Keratinocyte (primary cell): ENCODE measurements around the gene RTN4IP1.

ENCODE experiments used
- CTCF ChIP-seq, 3 experiments: IDR thresholded peaks in 1 of 3; conservative IDR thresholded peaks in 1 of 3; optimal IDR thresholded peaks in 1 of 3; 2 replicates in 2 of 3; 3 replicates in 1 of 3; pipeline versions ENCODE3 to v1.5.1; 2011; ENCODE audit warnings: low read length in 3 of 3, mild to moderate bottlenecking in 3 of 3, moderate library complexity in 2 of 3, control low read depth in 1 of 3, inconsistent platforms in 1 of 3; ENCODE audit not compliant: insufficient read depth in 2 of 3; ENCODE audit errors: extremely low read depth in 1 of 3
- EZH2 ChIP-seq: IDR thresholded peaks from one replicate; pipeline ENCODE4 v1.6.1; 2012; ENCODE audit warnings: inconsistent platforms, mild to moderate bottlenecking, low read length, moderate library complexity

GRCh38 chr6:106537662-106538061 lies 91.6 kb downstream of the RTN4IP1 start:
- no peak for TF ChIP-seq CTCF (optimal IDR thresholded peaks at IDR 0.05 in 1 of 3, IDR thresholded peaks at IDR 0.05 in 1 of 3, conservative IDR thresholded peaks at IDR 0.05 in 1 of 3; ENCODE audit: extremely low read depth in 1 of 3, insufficient read depth in 2 of 3, low read length in 3 of 3)
- TF ChIP-seq EZH2 = no peak
